D721Med (cell line): ENCODE measurements around the gene PPFIBP2.

Experiments used
- DNase-seq: peaks from one replicate; pipeline ENCODE4 v3.0.0; 2011; ENCODE audit warnings: low spot score; ENCODE audit not compliant: insufficient read length
- FAIRE-seq: peaks from 2 replicates; lab custom pipeline; 2011; peaks lifted over from hg19 to GRCh38; lab: Jason Lieb, UNC
- TF ChIP-seq, protein P1 (sequence below): IDR thresholded peaks from 2 replicates; pipeline ENCODE4 v1.5.1; 2012; ENCODE audit warnings: mild to moderate bottlenecking, control low read depth; ENCODE audit not compliant: insufficient read depth; ENCODE audit errors: missing control alignments

The PPFIBP2 gene

DNA sequence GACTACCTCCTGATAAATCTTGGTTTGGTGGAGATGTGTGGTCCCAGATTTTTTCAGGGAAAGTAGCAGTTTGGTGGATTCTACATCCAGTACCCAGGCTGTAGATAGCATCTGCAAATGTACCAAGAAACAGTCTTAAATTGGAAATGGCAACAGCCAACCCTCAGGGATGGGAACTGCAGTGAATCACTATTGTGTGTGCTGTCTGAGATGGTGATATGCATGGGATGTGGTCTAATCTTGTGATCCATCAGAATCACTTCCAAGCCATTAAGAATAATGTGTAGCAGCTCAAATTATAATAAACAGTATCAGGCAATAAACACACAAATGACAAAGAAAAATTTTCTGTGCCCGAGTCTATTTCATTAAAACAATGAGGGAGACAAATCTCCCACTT is 25.1 kb upstream of the PPFIBP2 start:
- DNase-seq (no peak), FAIRE-seq (no peak)
- TF ChIP-seq, protein P1, sequence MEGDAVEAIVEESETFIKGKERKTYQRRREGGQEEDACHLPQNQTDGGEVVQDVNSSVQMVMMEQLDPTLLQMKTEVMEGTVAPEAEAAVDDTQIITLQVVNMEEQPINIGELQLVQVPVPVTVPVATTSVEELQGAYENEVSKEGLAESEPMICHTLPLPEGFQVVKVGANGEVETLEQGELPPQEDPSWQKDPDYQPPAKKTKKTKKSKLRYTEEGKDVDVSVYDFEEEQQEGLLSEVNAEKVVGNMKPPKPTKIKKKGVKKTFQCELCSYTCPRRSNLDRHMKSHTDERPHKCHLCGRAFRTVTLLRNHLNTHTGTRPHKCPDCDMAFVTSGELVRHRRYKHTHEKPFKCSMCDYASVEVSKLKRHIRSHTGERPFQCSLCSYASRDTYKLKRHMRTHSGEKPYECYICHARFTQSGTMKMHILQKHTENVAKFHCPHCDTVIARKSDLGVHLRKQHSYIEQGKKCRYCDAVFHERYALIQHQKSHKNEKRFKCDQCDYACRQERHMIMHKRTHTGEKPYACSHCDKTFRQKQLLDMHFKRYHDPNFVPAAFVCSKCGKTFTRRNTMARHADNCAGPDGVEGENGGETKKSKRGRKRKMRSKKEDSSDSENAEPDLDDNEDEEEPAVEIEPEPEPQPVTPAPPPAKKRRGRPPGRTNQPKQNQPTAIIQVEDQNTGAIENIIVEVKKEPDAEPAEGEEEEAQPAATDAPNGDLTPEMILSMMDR = no peak

DNA sequence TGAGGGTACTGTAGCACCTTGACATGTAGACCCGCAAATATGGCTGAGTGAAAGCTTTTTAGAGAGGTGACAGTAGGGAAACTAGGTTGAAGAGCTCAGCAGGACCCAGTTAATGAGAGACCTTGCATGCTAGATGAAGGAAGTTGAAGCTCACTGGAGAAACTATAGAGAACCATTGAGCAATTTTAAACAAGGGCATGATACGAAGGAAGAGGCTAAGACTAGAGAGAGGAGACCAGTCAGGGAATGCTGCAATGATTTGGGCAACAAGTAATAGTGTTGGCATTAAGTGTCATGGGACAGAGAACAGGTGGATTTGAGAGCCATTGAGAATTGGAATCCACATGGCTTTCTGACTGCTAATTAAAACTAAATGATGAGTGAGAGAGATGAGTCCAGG is 24.4 kb upstream of the PPFIBP2 start:
- DNase-seq (no peak), FAIRE-seq (no peak)
- TF ChIP-seq, protein P1 = no peak

DNA sequence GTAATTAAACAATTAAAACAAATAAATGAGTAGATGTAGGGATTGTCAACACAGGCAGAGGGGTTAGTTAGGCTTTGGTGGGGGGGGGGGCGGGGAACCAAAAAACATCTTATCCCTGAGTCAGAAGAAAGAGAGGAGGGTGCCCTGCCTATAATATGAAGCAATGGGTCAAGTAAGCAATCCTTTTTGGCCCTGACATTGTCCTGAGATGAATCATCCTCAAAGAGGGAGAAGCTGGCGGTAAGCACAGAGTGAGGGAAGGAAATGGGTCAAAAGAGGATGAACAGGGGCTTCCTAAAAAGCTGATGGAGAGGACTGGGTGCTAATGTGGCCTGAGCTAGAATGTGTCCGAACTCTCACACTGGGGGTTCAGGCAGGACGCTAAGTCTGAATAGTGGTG is 23.7 kb upstream of the PPFIBP2 start:
- DNase-seq (no peak), FAIRE-seq (no peak)
- TF ChIP-seq, protein P1 = no peak

DNA sequence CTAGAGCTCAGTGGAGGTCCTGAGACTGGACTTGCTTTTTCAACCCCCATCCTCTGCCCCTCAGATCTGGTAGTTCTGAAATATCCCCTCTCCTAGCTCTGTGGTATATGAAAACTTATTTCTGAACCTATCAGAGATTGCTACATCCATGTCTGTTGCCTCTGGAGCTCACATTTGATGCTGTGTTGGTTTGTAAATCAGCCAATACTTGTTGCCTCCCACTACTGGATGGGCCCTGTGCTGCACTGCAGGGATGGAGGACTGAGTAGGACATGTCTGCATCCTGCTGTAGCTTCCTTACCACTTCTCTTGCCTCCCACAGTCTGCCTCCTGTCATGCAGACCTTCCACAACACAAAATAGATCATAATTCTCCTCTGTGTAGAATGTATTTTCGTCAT is 23.3 kb upstream of the PPFIBP2 start:
- FAIRE-seq = no peak
- DNase-seq = no peak
- TF ChIP-seq, protein P1 = no peak

DNA sequence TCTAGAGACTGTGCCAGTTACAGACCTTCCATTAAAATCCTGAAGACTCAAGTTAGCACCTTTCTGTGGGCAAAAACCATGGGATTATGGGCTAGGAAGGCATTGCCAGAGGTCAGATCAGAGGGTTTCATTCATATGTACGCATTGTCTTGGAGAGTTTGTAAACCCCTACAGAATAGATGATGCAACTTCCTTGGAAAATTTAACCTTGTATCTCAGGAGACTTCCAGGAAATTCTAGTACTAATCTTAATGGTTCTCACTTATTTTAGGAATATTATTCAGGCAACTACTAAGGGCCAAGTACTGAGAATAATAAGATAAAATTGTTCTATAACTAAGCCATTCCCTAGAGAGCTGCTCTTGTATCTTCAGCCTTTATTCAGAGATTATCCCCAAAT is 21.5 kb upstream of the PPFIBP2 start:
- DNase-seq = no peak
- TF ChIP-seq, protein P1 = no peak
- FAIRE-seq = no peak

DNA sequence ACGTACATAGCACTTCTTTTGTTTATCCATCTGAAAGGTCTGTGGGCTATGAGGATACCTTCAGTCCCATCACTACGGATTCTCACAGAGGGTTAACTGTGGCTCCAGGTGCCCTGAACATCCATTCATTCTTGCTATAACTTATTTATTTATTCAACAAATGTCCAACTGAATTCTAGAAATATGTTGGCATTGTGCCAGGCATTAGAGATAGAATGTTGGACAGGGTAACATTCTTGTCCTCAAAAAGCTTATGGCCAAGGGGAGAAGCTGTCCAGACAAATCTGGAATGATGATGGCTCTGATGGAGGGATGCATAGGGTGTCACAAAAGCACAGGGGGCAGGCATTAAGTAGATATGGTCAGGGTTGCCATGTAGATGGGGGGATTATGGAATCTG is 20.1 kb upstream of the PPFIBP2 start:
- TF ChIP-seq, protein P1 = no peak
- FAIRE-seq (no peak), DNase-seq (no peak)

DNA sequence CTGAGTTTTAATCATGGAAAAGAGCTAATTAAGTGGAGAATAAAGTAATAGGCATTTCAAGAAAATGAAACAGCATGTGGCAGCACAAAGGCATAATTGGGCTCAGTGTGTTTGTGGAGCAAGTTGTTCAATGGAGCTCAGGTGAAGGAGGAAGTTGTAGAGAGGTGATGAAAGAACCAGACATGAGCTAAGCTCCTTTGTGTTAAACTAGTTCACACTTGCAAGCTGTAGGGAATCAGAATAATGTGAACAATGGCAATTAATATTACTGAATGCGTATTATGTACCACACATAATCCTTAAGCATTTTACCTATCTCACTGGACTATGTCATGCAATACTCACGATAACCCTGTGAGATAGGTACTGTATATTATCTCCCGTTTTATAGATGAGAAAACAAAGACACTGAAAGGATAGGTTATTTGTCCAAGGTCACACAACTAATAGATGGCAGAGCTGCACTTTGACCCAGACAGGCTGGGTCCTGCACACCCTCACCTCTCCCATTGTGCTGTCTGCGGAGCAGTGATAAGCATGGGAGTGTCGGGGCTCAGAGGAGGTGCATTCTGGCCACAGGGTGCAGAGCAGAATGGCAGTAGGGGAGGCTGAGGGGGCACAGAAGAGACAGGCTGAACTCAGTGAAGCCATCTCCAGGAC is 19.6 kb upstream of the PPFIBP2 start:
- DNase-seq = no peak
- FAIRE-seq = no peak
- TF ChIP-seq, protein P1 = no peak
